Thyroid gland (tissue), 4 donors: ENCODE data around the gene CCR2. TPM values are rescaled to one million over a fixed set of nuclear protein-coding genes. Genes with fewer than 3 reads are reported as not detected.
A peak's percentile ranks its signal among the peaks of the same experiment; 100 is the strongest.

Experiments
- DNase-seq, 2 donors: peaks; one replicate each; pipeline ENCODE4 v3.0.0-alpha.2; 2019
- H3K27ac ChIP-seq, 3 donors: fragments of 200-600 bp; sonication (generic); 1 replicate in 2 of 3; 2 replicates in 1 of 3; pipeline ENCODE4 v1.5.1; 2016 to 2019; ENCODE audit warnings: mild to moderate bottlenecking in 1 of 3, moderate library complexity in 1 of 3
- H3K27me3 ChIP-seq: fragments of 200-600 bp; sonication (generic); one replicate; pipeline ENCODE4 v1.5.1; 2019
- H3K36me3 ChIP-seq, 2 donors: fragments of 200-600 bp; sonication (generic); one replicate each; pipeline ENCODE4 v1.5.1; 2016 to 2019
- H3K4me1 ChIP-seq, 2 donors: fragments of 200-600 bp; sonication (generic); one replicate each; pipeline ENCODE4 v1.5.1; 2017 to 2019
- H3K4me3 ChIP-seq, 3 donors: fragments of 200-600 bp; sonication (generic); replicated peaks in 1 of 3; 1 replicate in 2 of 3; 2 replicates in 1 of 3; pipeline ENCODE4 v1.5.1; 2016; ENCODE audit warnings: mild to moderate bottlenecking in 1 of 3
- H3K9me3 ChIP-seq: fragments of 200-600 bp; sonication (generic); one replicate; pipeline ENCODE4 v1.5.1; 2017
- POLR2A ChIP-seq, 2 donors: fragments of 450-650 bp; IDR thresholded peaks; one replicate each; pipeline ENCODE4 v1.6.1; 2017; ENCODE audit warnings: antibody characterized with exemption in 2 of 2, mild to moderate bottlenecking in 2 of 2, moderate library complexity in 1 of 2
- WGBS, 2 donors: methylation state at CpG; one replicate each; pipeline ENCODE4 v1.1.5; 2017; 5-methylcytosine and 5-hydroxymethylcytosine counted together
- intact Hi-C: fragments of 100-400 bp; cut with DNase I; formaldehyde crosslinking; loops from one replicate; pipeline ENCODE4 v1.15.1; 2023
- total RNA-seq, 4 donors: library from RNA; depleted of rRNA; stranded (reverse); fragments of >200 nt; gene quantifications; one replicate each; pipeline ENCODE4 v1.2.3, GENCODE V29; 2016
- TF ChIP-seq, protein P1 (sequence below), 6 experiments: fragments of 200-600 bp in 3 of 6; fragments of 450-650 bp in 3 of 6; sonication (generic) in 3 of 6; IDR thresholded peaks; one replicate each; pipeline ENCODE4 v1.5.1; 2016 to 2019; ENCODE audit warnings: antibody characterized with exemption in 6 of 6, mild to moderate bottlenecking in 2 of 6, inconsistent platforms in 1 of 6, moderate library complexity in 1 of 6

The CCR2 gene
- total RNA-seq, 4 donors from 2014 or later: 0.89 to 4.4 (median 1.8) TPM

DNA sequence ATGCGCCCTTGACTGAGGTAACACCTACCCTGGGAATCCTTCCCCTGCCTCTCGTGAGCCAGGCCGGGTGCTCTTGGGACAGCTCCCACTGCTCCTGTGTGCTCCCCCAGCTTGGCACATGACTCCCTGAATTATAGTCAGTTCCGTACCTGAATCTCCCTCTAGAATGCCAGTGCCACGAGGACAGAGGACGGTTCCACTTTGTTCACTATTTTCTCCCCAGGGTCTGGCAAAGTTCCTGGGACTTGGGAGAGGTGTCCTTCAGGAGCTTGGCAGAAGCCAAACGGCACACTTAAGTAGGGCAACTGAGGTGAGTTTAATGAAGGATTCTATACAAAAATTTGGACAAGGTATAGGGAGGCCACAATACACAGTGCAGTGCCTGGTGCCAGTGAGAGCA, 43.2 kb downstream of the CCR2 start:
- H3K4me3 ChIP-seq: no peak overlapping the region
- intact Hi-C loops: no loop called here
- TF ChIP-seq POLR2A (IDR thresholded peaks at IDR 0.05): no peak
- no peaks in the 10 kb centered on the region for H3K9me3 ChIP-seq
- no peaks in the 10 kb centered on the region for H3K36me3 ChIP-seq
- peak overlapping the region; percentile 53 to 84 (median 71) for H3K27ac ChIP-seq
- peak; percentile 82 to 84 for DNase-seq
- 49 to 72% methylated on average over 5 to 7 of the region's 7 CpGs for WGBS, 2 donors
- H3K4me1 ChIP-seq: peaks cover 17 to 31% of the 10 kb centered on the region in 2 donors
- H3K27me3 ChIP-seq: no peaks in the 10 kb centered on the region

DNA sequence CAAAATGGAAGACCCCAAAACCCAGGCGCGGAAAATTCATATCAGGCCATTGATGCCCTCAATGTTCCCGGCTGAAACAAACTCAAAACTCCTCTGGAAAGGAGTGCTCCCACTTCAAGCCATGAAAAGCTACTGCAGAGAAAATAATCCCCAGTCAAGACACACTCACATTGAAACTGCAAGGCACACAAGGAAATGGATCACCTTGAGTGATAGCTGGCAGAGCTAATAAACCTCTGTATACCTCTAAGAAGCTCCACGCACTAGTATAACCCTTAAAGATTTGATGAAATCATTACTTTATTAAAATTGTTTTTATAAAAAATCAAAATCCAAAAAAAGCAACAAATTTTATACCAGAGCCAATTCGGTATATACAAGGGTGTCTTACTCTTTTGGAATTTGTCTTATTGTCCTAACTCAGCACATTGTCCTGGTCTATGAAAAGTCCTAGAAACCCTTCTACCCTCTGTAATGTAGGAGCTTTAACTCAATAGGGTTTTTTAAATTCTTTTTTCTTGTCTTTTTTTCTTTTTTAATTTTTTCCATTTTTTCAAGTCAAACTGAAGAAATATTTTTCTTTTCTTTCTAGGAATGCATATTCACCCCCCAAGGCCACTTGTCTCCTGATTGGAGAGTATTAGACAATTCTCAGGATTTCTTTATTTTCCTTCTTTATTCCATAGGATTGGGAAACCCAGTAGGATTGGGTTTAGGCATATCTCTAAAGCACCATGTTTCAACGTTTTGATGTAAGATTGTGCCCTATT, 44.5 kb downstream of the CCR2 start:
- Histone ChIP-seq H3K9me3 (no peaks in the 10 kb centered on the region), H3K4me3 (no peak overlapping the region), H3K27ac (no peak overlapping the region), H3K27me3 (no peaks in the 10 kb centered on the region), H3K36me3 (no peaks in the 10 kb centered on the region), H3K4me1 (peaks cover 17 to 31% of the 10 kb centered on the region in 2 donors)
- WGBS, 2 donors: 90 to 94% methylated on average over 6 of the region's 6 CpGs
- DNase-seq: no peak
- TF ChIP-seq, protein P1, sequence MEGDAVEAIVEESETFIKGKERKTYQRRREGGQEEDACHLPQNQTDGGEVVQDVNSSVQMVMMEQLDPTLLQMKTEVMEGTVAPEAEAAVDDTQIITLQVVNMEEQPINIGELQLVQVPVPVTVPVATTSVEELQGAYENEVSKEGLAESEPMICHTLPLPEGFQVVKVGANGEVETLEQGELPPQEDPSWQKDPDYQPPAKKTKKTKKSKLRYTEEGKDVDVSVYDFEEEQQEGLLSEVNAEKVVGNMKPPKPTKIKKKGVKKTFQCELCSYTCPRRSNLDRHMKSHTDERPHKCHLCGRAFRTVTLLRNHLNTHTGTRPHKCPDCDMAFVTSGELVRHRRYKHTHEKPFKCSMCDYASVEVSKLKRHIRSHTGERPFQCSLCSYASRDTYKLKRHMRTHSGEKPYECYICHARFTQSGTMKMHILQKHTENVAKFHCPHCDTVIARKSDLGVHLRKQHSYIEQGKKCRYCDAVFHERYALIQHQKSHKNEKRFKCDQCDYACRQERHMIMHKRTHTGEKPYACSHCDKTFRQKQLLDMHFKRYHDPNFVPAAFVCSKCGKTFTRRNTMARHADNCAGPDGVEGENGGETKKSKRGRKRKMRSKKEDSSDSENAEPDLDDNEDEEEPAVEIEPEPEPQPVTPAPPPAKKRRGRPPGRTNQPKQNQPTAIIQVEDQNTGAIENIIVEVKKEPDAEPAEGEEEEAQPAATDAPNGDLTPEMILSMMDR (IDR thresholded peaks at IDR 0.05): no peak
- TF ChIP-seq POLR2A (IDR thresholded peaks at IDR 0.05): no peak
- intact Hi-C loops: no loop called here

DNA sequence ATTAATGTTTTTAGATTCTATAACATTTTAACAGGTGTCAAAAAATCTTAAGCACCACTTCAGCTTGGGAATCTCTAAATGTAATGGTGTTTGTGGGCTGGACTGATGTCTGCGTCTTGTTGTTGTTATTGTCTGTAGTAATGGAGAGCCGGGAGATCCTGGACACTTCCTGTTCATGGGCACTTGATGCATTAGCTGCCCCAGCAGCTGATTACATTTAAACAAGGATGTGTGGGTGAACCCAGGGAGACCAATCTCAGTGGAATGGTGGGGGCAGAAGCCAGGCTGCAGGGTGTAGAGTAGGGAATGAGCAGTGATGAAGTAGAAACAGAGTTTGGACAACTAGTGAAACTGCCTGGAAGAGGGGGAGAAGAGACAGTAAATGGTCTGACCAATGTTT, 45.2 kb downstream of the CCR2 start:
- DNase-seq: no peak
- H3K9me3 ChIP-seq: no peaks in the 10 kb centered on the region
- peaks cover 13 to 25% of the 10 kb centered on the region in 2 donors for H3K4me1 ChIP-seq

DNA sequence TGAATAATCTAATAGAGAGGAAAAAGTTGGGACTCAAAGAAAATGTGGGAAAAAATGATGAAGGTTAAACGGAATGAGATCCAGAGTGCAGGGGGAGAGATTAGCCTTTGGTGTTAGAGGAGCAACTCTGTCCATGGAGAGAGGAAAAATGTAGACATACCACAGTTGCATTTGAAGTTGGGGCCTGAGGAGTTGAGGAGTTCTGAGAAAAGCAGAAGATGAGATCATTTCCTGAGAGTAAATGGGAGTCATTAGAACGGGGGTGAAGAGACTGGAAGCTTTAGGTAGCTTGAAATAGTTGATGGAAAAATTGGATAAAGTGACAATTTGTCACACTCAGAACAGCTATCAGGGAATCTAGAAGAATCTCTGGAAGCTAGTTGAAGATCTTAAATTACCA, 45.6 kb downstream of the CCR2 start:
- Histone ChIP-seq H3K4me1 (peaks cover 13 to 22% of the 10 kb centered on the region in 2 donors), H3K4me3 (no peak overlapping the region), H3K27ac (no peak overlapping the region), H3K27me3 (no peaks in the 10 kb centered on the region), H3K36me3 (no peaks in the 10 kb centered on the region), H3K9me3 (no peaks in the 10 kb centered on the region)
- TF ChIP-seq POLR2A (IDR thresholded peaks at IDR 0.05): no peak
- TF ChIP-seq, protein P1 (IDR thresholded peaks at IDR 0.05): no peak
- no peak for DNase-seq
- intact Hi-C loops: no loop called here
- 66 to 86% methylated on average over 2 of the region's 2 CpGs for WGBS, 2 donors

More for the DNA sequence above, 45.2 kb downstream of the CCR2 start:
- intact Hi-C loops: no loop called here
- Histone ChIP-seq H3K4me3 (no peak overlapping the region), H3K27ac (no peak overlapping the region), H3K36me3 (no peaks in the 10 kb centered on the region), H3K27me3 (no peaks in the 10 kb centered on the region)
- no peak for TF ChIP-seq POLR2A (IDR thresholded peaks at IDR 0.05)
- TF ChIP-seq, protein P1 (IDR thresholded peaks at IDR 0.05): no peak
- WGBS, 2 donors: 62 to 71% methylated on average over 2 of the region's 2 CpGs

DNA sequence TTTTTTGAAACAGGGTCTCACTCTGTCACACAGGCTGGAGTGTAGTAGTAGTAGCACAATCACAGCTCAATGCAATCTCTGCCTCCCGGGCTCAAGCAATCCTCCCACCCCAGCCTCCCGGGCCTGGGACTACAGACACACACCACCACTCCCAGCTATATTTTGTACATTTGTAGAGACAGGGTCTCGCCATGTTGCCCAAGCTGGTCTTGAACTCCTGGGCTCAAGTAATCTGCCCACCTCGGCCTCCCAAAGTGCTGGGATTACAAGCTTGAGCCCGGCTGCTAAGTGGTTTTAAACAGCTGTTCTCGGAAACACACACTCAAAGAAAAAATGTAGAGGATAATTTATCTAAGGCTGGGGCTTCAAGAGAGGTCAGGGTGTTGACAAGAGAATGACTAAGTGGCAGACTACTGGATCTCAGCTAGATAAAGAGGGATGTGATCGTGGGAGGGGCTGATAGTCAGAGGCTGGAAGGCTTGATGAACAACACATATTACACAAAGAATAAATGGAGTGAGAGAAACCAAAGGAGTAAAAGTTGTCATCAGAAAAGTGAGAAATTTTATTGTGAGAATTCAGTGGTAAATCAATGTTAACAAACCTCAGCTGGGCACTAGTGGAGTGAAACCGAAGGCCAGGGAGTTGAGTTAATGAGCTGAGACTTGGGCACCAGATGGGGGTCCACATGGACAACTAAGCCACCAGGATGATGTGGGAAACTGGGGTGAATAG, 46.3 kb downstream of the CCR2 start:
- no peak for DNase-seq
- Histone ChIP-seq H3K27me3 (no peaks in the 10 kb centered on the region), H3K27ac (no peak overlapping the region), H3K9me3 (no peaks in the 10 kb centered on the region), H3K4me3 (no peak overlapping the region), H3K4me1 (peaks cover 19 to 28% of the 10 kb centered on the region in 2 donors), H3K36me3 (no peaks in the 10 kb centered on the region)
- 80 to 85% methylated on average over 8 of the region's 8 CpGs for WGBS, 2 donors
- TF ChIP-seq, protein P1 (IDR thresholded peaks at IDR 0.05): no peak
- TF ChIP-seq POLR2A (IDR thresholded peaks at IDR 0.05): no peak
- intact Hi-C loops: no loop called here
